Forelimb muscle (tissue), 1 donor: ENCODE data around the gene GNG10. TPM values are rescaled to one million over a fixed set of nuclear protein-coding genes. Genes with fewer than 3 reads are reported as not detected.
"Not testable (repeated sequence)": the region's sequence is repeated elsewhere in the genome, so short reads cannot be mapped to it uniquely, and the experiment has no call there.

Source experiments
- DNase-seq: peaks from one replicate; pipeline ENCODE4 v3.0.0-alpha.2; 2013; ENCODE audit warnings: low read depth
- polyA plus RNA-seq: library from polyadenylated mRNA; unstranded; fragments of 120-200 nt; gene quantifications from one replicate; pipeline ENCODE4 v1.2.1, GENCODE V29; 2013; ENCODE audit not compliant: insufficient read length

GNG10 gene
- 40.7 TPM for polyA plus RNA-seq

DNA sequence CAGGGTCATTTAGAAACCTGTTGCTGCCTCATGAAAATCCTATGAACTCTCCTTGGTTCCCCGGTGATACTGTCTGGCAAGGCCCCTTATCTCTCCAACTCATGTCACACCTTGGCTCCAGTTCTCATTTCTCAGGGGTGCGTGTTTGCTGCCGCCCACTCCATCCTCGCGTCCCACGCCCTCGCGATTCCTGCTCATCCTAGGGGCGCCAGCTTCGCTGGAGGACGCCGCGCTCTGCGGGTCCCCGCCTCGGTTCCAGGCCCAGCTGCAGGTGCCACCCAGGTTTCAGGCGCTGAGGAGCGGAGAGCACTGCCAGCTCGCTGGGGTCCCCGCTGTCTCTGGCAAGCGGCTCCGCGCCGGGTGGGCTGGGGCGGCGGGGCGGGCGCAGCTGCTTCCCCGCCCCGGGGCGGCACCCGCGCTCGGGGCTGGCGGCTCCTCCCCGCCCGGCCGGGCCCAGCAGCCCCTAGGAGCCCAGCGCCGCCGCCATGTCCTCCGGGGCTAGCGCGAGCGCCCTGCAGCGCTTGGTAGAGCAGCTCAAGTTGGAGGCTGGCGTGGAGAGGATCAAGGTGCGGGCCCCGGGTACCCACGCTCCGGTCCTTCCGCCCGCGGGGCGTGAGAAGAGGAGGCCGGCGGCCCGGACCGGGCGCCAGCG is at the start of gene GNG10:
TSS of gene GNG10 (plus strand) at position 456 of the 652 bp plus-strand sequence. CDS start at position 486, 30 bp downstream.
- no peak for DNase-seq

DNA sequence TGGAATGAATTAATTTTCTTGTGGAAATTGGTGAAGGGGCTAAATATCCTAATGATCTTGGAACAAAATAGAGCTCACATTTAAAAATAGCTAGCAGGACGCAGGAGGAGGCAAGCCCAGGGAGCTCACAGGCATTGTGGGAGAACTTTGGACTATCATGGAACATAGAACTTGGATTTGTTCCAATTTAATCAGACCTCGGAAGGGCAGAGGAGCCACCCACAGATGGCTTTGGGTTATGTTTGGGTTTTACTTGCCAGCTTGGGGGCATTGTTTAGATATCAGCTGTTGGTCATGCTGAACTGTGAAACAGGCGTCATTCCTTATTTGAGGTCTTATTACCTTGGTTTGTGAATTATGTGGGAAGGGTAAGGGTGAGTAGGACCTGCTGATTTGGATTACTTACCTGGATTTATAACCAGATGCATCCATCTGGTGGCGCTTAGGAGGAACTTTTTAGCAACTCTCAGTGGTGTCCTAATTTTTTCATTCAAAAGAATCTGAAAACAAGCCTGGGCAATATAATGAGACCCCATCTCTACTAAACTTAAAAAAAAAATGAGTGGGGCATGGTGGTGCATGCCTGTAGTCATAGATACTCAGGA is 47.9 kb upstream of the GNG10 start:
- no peak for DNase-seq

DNA sequence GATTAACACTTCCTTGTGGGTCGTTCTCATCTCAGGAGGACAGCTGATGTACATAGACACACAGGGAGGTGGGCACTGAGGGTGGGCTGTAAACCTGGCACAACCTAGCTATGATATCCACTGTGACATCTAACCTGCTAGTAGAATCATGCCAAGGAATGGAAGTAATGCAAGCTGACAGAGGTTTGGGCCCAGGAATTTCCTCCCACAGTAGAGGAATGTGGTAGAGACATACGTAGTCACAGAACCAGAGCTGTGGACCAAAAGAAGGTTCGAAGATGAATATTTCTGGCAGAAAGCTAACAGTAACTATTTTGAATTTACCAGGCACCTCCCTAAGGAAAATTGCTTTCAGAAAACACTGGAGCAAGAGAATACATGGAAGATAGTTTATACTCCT is 45.5 kb upstream of the GNG10 start:
- DNase-seq, result no peak

DNA sequence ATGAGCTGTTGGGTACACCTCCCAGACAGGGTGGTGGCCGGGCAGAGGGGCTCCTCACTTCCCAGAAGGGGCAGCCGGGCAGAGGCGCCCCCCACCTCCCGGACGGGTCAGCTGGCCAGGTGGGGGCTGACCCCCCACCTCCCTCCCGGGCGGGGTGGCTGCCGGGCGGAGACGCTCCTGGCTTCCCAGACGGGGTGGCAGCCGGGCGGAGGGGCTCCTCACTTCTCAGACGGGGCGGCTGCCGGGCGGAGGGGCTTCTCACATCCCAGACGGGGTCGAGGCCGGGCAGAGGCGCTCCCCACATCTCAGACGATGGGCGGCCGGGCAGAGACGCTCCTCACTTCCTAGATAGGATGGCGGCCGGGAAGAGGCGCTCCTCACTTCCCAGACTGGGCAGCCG is 44.1 kb upstream of the GNG10 start:
- DNase-seq, result not testable (repeated sequence)

DNA sequence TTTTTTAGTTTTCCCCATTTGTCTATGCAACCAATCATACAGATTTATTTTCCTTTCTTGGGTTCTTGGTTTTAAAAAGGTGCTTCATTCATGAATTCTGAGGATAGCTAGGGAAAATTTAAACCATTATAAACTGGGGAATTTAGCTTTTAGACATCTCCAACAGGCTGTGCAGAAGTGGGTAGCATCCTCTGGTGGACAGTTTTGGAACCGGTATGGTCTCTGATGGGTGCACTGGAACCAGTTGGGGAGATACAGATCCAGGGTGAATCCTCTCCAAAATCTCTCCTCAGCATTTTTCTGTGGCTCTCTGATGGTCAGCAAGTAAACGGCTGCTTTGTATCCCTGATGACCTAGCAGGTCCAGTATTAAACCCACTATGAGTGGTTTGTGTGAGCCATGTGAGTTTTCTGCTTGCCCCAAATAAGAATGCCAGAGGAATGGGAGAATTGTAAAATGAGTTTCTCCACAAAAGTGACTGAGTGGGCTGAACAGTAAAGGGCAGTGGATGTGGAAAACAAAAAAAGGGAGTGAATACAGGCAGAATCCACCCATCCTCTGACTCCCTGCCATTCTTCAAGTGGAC is 39.4 kb upstream of the GNG10 start:
- DNase-seq, result no peak

DNA sequence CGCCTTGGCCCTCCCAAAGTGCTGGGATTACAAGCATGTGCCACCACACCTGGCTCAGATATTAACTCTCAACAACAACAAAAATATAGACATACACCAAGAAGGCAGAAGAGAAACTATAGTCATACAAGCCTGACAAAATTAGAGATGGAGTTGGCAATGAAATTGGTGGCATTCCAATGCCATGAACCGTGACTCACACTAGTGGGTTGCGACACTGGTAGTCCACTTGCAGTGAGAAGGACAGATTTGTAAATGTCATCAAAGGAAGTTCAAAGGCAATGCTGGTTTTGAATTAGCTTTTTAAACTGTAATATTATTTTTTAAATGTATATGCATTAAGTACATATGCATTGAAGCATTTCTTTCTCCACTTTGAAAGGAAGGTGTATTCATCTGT is 38.8 kb upstream of the GNG10 start:
- no peak for DNase-seq

DNA sequence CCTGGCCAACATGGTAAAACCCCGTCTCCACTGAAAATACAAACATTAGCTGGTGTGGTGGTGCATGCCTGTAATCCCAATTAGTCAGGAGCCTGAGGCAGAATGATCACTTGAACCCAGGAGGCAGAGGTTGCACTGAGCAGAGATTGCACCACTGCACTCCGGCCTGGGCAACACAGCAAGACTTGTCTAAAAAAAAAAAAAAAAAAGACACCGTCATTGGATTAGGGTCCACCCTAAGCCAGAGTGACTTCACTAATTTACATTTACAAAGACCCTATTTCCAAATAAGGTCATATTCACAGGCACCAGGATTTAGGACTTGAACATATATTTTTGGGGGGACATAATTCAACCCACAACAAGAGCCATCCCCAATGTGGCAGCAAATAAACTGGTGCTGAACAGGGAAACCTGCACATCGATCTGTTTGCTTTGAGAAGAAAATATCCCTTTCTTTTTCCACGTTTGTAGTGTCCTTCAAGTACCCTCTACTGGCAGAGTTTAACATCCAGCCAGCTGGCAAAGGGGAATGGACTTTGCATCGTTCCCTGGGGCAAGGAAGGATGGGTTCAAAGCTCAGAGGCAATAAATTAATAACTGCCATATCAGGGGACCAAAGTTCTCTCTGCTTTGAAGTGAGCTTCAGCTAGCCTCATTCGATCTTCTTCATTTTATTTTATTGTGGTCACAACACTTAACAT is 34.0 kb upstream of the GNG10 start:
- no peak for DNase-seq

DNA sequence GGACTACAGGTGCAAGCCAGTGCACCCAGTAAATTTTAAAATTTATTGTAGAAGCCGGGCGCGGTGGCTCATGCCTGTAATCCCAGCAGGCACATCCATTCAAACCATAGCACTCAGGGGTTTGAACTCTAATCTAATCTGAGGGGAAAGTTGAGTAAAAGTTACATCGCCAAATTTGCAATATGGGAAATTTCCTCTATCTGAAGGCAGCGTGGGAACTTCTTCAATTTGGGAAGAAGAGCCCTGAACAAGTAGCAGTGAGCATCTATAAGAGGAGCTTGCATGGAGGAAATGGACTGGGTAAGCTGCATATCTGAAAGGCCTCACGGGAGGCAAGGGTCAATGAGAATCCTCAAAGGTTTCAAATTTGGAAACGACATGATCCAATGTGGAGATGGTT is 33.0 kb upstream of the GNG10 start:
- DNase-seq, result no peak

DNA sequence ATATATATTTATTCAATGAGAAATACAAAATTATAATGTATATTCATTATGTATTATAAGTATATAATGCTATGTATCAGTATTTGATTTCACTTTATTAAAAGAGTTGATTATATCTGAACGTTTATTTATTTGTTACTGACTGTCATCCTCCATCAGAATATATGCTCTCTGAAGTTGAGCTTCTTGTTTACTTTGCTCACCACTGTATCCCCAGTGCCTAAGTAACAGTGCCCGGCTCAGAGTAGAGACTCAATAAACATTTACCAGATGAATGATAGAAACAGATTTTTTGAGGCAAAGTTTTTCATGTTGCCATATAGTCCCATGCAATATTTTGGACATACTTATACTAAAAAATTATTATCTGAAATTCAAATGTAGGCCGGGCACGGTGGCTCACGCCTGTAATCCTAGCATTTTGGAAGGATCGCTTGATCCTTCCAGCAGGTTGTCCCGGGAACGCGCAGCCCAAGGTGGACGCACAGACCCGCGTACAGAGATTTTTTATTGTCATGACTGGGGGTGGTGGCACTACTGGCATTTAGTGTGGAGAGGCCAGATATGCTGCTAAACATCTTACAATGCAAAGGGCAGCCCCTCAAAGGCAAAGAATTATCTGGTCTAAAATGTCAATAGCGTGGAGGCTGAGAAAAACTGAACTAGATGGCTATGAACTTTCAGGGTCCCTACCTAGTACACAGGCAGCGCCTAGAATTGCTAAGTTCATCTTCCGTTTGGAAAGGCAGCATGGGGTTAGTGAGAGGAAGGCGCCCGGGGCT is 31.0 kb upstream of the GNG10 start:
- no peak for DNase-seq

DNA sequence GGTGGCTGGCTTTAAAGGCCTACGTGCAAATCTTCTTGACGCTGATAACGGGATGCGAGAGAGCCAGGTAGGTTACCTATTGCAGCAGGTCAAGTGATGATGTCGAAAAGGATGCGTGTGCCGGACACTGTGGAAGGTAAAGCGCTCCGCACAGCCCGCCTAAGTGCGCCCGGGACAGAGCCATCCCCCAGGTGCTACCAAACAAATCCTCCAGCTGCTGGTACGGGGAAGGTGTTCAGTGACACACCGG is 30.5 kb upstream of the GNG10 start:
- no peak for DNase-seq

DNA sequence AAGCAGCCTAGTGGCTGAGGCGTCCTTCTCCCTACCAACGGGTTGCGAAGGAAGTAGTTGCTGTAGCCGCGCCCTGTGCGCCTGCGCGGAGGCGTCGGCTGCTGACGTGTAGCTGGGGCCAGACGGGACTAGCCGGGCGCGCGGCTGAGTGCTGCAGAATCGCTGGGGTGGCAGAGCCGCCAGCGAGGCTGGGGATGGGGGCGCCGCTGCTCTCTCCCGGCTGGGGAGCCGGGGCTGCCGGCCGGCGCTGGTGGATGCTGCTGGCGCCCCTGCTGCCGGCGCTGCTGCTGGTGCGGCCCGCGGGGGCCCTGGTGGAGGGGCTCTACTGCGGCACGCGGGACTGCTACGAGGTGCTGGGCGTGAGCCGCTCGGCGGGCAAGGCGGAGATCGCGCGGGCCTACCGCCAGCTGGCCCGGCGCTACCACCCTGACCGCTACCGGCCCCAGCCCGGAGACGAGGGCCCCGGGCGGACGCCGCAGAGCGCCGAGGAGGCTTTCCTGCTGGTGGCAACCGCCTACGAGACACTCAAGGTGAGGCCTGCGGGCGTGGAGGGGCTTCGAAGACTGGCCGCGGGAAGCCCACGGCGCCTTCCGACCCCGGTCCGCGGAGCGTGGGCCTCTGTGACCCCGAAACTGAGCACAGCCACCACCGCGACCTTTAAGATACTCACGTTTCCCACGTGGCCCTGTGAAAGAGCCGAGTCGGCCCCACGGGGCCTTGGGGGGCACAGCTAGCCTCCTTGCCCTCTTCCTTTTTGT is 30.0 kb upstream of the GNG10 start, which contains the start of gene DNAJC25:
TSS of gene DNAJC25 (plus strand) at position 121 of the 758 bp plus-strand sequence. CDS start at position 195, 74 bp downstream.
- DNase-seq, result peak; percentile 96

DNA sequence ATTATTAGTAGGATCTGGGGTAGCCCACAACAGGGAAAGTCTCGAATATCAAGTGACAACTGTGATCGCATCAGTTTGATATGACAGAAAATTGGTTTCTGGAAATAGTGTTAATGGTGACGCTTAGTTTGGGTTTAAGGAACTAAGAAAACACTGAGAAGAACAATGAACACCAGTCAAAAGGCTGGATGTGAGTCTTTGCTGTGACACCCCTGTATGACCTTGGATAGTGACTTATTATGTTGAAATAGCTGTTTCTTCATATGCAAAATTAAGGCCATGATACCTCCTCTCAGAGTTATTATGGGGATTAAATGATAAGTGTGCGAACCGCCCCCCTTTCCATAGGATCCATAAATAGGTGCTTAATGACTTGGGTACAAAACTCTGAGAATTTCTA is 29.3 kb upstream of the GNG10 start:
- DNase-seq, result no peak

DNA sequence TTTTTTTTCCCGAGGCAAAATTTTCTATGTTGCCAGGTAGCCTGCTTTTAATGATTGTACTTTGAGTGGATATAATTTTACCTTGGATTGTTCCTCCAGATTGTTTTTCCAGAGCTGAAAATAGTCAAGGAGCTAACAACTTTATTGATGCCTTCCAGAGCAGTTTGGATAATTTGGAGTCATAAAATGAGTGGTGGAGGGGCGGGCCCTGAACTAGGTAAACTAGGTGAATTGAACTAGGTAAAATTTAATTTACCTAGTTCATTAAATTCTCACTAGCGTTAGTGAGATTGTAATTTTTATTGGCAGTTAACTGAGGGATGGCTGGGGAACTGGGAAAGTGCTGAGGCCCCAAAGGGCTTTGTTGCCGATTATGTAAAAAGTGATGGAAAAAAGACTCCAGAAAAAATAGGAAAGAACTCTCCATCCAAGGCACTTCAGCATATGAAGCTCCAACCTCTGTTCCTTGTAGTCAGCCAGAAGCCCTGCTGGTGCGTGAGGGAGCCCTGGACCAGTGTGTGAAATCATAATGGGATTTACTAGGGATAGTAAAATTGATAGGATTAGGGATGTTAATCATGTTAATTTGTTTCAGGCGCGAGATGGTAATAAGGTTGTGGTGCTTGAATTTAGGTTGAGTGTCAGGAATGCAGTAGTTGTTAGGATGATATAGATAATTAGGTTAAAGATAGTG is 28.6 kb upstream of the GNG10 start:
- DNase-seq, result no peak

DNA sequence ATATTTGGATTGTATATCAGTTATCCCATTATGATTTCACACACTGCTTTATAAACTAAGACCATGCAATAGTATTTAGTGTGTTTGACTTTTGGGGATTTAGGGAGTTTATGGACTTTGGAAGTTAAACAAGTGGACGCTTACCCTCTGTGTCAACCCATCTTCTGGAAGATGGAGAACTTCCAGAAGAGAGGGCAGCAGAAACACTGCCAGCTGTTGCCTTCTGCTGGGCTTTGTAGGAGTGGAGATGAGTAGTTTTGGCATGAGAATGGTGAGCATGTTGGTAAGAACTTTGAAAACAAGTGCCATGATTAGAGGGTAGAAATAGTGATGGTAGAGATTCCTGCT is 28.0 kb upstream of the GNG10 start:
- no peak for DNase-seq

DNA sequence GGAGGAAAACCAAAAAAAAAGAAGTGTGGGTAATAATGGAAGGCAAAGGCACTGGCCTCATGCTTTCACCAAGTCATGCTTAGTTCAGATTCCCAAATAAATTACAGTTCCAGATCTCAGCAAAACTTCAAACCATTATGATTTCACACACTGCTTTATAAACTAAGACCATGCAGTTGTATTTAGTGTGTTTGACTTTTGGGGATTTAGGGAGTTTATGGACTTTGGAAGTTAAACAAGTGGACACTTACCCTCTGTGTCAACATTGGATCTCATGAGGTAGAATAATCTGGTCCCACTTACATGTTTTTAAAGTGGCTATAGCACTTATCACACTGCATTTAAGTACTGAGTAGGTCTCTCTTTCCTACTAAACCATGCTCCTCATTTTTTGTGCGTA is 26.5 kb upstream of the GNG10 start:
- DNase-seq, result no peak

DNA sequence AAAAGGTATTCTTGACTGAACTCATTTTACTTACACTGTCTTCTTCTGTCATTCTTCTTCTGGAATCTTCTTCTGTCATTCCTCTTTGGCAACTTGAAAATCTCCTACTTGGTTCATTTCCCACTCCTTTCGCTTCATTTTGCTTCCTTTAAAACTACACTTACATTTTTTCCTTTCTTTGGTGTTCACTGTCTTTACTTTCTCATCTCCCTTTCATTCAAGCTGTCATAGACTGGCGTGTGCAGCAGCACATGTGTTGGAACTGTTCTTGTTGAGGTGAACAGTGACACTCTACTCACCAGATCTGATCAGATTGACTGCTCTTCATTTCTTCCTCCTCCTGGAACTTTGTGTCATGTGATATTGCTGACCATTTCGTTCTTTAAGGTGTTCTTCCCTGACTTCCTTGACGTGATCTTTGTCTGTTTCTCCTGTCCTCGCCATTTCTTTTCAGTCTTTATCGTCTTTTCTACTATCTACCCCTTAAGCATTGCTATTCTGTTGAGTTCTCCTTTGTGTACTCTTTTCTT is 23.9 kb upstream of the GNG10 start:
- no peak for DNase-seq

DNA sequence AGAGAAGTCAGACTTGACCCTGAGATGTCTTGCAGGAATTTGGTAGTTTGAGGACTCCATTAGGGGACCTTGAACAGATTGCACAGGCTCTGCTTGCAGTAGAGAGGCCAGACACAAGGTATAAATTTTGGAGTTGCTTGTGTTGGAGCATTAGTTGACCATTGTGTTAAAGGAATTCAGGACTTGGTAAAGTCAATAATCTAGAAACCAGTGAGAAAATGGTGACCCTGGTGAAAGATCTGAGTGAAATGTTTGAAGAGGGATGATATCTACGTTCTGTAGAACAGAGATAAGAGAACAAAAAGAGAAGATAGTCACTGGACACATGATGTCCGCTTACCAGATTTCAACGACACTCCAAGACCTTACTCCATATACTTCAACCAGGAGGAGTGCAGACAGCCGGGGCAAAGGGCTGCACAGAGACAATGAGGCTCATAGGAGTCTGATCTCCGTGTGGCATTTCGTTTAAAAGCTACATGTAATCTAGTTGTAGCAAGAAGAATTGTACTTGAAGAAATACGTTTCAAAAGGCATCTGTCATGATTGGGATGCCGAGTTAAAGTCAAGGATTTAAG is 17.1 kb upstream of the GNG10 start:
- DNase-seq, result no peak

DNA sequence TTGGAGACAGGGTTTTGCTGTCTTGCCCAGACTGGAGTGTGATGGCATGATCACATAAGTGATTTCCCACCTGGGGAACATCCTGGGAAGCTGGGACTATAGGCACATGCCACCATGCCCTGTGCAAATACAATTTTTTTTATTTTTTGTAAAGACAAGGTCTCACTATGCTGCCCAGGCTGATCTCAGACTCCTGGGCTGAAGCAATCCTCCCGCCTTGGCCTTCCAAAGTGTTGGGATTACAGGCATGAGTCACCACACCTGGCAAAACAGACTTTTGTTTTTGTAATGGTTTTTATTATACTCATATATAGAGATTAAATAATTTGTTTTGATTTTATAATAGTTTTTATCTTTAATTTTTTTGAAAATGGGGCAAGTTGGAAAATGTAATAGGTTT is 15.6 kb upstream of the GNG10 start:
- no peak for DNase-seq

DNA sequence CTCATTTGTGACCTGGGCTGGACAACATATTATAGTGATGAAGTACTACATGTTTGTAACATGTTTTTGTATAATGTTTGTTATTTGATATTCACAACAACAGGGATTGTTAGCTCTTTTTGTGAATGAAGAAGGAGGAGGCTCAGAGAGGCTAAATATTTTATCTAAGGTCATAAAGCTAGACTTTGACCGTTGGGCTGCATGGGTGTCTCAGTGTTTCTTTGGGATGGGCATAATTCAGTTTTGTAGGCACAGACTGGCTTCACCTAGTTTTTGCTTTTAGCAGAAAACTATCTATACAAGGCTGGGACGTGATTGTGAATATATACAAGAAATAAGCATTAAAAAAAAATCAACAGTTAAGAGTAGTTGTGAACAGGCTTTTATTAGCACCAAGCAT is 15.0 kb upstream of the GNG10 start:
- no peak for DNase-seq

DNA sequence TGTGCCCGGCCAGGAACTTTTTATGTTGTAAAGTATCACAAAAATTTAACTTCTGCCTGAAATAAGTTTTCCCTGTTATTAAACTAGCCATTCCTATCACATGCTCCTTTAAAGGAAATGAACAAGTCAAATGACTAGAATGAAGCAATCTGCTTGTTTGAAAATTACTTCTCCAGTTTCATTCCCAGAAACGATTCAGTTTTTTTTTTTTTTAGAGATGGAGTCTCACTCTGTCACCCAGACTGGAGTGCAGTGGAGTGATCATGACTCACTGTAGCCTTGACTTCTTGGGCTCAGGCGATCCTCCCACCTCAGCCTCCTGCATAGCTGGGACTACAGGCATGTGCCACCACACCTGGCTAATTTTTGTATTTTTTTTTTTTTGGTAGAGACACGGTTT is 13.3 kb upstream of the GNG10 start:
- DNase-seq, result no peak
